Progenitor cell of endocrine pancreas (in vitro differentiated cells): ENCODE data around the gene HEPACAM. TPM values are rescaled to one million over a fixed set of nuclear protein-coding genes. Genes with fewer than 3 reads are reported as not detected.

Source experiments
- DNase-seq: peaks from one replicate; pipeline ENCODE4 v3.0.0; 2021; ENCODE audit warnings: low spot score; ENCODE audit not compliant: unreplicated experiment
- H3K27ac Mint-ChIP-seq: 2 replicates; pipeline ENCODE4 v1.8.0; 2021; ENCODE audit warnings: mild to moderate bottlenecking, moderate library complexity, mixed read lengths
- H3K27me3 Mint-ChIP-seq: 2 replicates; pipeline ENCODE4 v1.8.0; 2021; ENCODE audit warnings: mixed read lengths
- H3K36me3 Mint-ChIP-seq: 2 replicates; pipeline ENCODE4 v1.8.0; 2022; ENCODE audit warnings: mixed read lengths; ENCODE audit not compliant: insufficient read depth
- H3K4me1 Mint-ChIP-seq: 2 replicates; pipeline ENCODE4 v1.8.0; 2021; ENCODE audit warnings: low read depth, mixed read lengths
- H3K4me3 Mint-ChIP-seq: 2 replicates; pipeline ENCODE4 v1.8.0; 2021; ENCODE audit warnings: low read depth, mild to moderate bottlenecking, moderate library complexity, mixed read lengths
- H3K9me3 Mint-ChIP-seq: 2 replicates; pipeline ENCODE4 v1.8.0; 2021; ENCODE audit warnings: low read depth, mixed read lengths
- CTCF ChIP-seq: fragments of 200-600 bp; sonication (generic); IDR thresholded peaks from one replicate; pipeline ENCODE4 v1.5.0; 2021; ENCODE audit warnings: antibody characterized with exemption, mild to moderate bottlenecking; ENCODE audit not compliant: unreplicated experiment
- total RNA-seq: library from RNA; stranded (reverse); gene quantifications from 2 replicates; pipeline ENCODE4 v1.2.1, GENCODE V29; 2021

HEPACAM gene
- total RNA-seq, 1 donor from 2014 or later, result 0.07 TPM

- no peaks in the 10 kb centered on the region for H3K4me1 Mint-ChIP-seq
These were observed 14.9 kb upstream of the HEPACAM start for GRCh38 chr11:124950601-124951330.

DNA sequence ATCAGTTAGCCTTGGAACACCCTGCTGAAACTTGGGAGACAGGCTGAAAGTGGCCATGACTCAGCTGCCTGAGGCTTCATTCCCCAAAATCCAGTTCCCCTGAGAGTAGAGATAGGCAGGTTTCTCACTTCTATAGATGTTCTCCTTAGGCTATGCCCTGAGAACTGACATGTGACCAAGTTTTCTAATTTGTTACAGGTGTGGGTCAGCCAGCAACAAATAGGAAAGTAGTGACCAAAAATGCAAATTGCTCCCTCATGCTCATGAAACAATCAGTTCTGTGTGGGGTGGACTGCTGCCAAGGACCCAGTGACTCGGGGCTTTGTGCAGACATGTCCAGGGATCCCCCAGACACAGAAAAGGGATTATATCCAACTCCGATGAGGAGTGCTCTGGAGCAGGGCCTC, 10.9 kb upstream of the HEPACAM start:
- no peak overlapping the region for H3K27ac Mint-ChIP-seq
- H3K27me3 Mint-ChIP-seq, result peaks cover 16% of the 10 kb centered on the region
- peaks cover 5% of the 10 kb centered on the region for H3K4me1 Mint-ChIP-seq
- no peaks in the 10 kb centered on the region for H3K36me3 Mint-ChIP-seq
- DNase-seq, result no peak
- no peak for TF ChIP-seq CTCF
- no peak overlapping the region for H3K4me3 Mint-ChIP-seq
- peaks cover 7% of the 10 kb centered on the region for H3K9me3 Mint-ChIP-seq

More at GRCh38 chr11:124950601-124951330, 14.9 kb upstream of the HEPACAM start:
- H3K27ac Mint-ChIP-seq, result no peak overlapping the region
- no peaks in the 10 kb centered on the region for H3K36me3 Mint-ChIP-seq
- DNase-seq, result no peak
- TF ChIP-seq CTCF, result no peak
- peaks cover 7% of the 10 kb centered on the region for H3K9me3 Mint-ChIP-seq
- peaks cover 16% of the 10 kb centered on the region for H3K27me3 Mint-ChIP-seq
- no peak overlapping the region for H3K4me3 Mint-ChIP-seq

GRCh38 chr11:124945826-124946225, 10.0 kb upstream of the HEPACAM start:
- Mint-ChIP-seq H3K27ac (no peak overlapping the region), H3K36me3 (no peaks in the 10 kb centered on the region), H3K27me3 (peaks cover 16% of the 10 kb centered on the region), H3K9me3 (peaks cover 7% of the 10 kb centered on the region), H3K4me3 (no peak overlapping the region), H3K4me1 (peaks cover 5% of the 10 kb centered on the region)
- no peak for TF ChIP-seq CTCF
- DNase-seq, result no peak

DNA sequence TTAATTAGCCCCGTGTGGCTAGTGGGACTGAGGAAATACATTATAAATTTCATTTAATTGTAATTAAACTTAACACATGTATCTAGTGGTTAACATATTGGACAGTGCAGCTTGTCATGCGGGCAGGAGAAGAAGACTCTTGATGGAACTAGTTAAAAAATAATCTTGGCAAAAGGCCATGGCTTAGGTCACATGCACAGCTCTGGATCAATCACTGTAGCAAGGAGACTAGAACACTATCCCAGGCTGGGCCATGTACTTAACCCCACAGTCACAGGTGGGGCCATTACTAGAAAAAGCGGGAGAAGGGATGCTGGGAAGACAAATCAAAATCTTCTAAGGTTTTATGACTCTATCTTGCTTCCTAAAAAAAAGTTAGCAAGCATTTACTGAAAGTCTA, 8.7 kb upstream of the HEPACAM start:
- Mint-ChIP-seq H3K9me3 (peaks cover 7% of the 10 kb centered on the region), H3K4me1 (peaks cover 5% of the 10 kb centered on the region), H3K4me3 (no peak overlapping the region)

DNA sequence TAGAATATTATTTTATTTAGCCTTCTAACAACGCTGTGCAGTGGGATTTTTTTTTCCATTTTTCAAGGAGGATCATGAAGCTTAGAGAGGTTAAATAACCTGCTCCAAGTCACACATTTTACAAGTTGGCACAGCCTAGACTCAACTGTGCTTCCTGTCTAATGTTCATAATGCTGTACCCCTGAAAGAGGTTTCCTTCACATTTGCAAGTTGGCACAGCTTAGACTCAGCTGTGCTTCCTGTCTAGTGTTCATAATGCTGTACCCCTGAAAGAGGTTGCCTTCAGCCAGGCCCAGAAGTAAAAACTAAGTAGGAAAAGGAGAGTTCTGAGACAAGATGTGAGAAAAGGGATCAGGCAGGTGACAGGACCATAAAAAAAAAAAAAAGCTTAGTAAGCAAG, 7.9 kb upstream of the HEPACAM start:
- Mint-ChIP-seq H3K27ac (no peak overlapping the region), H3K9me3 (peaks cover 6% of the 10 kb centered on the region), H3K36me3 (no peaks in the 10 kb centered on the region), H3K4me3 (no peak overlapping the region), H3K27me3 (peaks cover 12% of the 10 kb centered on the region), H3K4me1 (peaks cover 5% of the 10 kb centered on the region)
- no peak for TF ChIP-seq CTCF
- no peak for DNase-seq

More for the DNA sequence above, 8.7 kb upstream of the HEPACAM start:
- Mint-ChIP-seq H3K27ac (no peak overlapping the region), H3K36me3 (no peaks in the 10 kb centered on the region), H3K27me3 (peaks cover 16% of the 10 kb centered on the region)
- TF ChIP-seq CTCF, result no peak
- no peak for DNase-seq
